Hypothalamus (tissue), 51 donors: Measurements from ENCODE around the gene SREBF1.

Experiments used
- DNase-seq, 51 donors: peaks; one replicate each; lab custom pipeline; 2025; lab: John Stamatoyannopoulos, UW

SREBF1 gene

GRCh38 chr17:17767887-17768418 lies 68.8 kb downstream of the SREBF1 start:
- no peak for DNase-seq

- no peak for DNase-seq
Measured at GRCh38 chr17:17767154-17767869, 69.5 kb downstream of the SREBF1 start.

GRCh38 chr17:17766744-17767120 lies 70.1 kb downstream of the SREBF1 start:
- no peak for DNase-seq

GRCh38 chr17:17766077-17766743 lies 70.6 kb downstream of the SREBF1 start:
- DNase-seq = peak in 13 of 51 donors; percentile 25 to 71 (median 45)

- DNase-seq = peak in 1 of 51 donors; percentile 31
Measured at GRCh38 chr17:17765359-17766076, 71.3 kb downstream of the SREBF1 start.

GRCh38 chr17:17763734-17764133 lies 73.1 kb downstream of the SREBF1 start:
- DNase-seq = no peak

GRCh38 chr17:17763136-17763535 lies 73.7 kb downstream of the SREBF1 start:
- no peak for DNase-seq

GRCh38 chr17:17762744-17763105 lies 74.1 kb downstream of the SREBF1 start:
- DNase-seq = no peak
